CMK (cell line): Measurements from ENCODE around the gene ZNF45.
"Not testable (repeated sequence)": the region's sequence is repeated elsewhere in the genome, so short reads cannot be mapped to it uniquely, and the experiment has no call there.

ENCODE experiments used
- DNase-seq: peaks from one replicate; pipeline ENCODE4 v3.0.0-alpha.2; 2010; ENCODE audit warnings: low read depth

The ZNF45 gene

DNA sequence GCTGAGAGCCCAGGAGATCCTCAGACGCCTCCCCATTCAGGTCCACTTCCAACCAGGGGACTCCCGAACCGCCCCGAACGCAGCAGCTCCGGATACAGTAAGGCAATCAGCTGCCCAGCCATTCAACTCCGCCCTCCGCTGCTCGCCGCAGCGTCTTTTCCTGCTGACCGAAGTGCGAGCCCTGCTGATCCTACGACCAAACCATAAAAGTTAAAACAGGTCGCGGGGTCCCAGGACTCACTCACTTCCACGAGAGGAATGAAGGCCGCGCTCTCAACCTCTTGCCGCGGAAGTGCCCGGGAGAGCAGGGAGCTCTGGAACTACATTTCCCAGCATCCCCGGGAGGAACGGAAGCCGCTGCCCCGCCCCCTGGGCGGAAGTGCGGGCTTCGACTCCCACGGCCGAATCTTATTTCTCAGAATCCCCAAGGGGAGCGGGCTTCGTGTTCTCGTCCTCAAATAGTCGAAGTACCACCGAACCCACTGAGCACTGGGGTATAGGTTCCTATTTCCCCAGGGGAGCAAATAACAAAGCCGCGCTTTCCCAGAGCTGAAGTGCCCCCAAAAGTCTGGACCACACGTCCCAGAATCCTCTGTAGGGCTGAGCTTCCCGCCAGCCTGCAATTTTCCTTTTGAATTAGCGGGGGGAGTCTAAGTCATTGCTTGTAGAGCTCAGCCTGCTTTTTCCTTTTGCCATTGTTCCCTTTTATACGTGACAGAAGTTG is at the start of gene ZNF45:
TSS of gene ZNF45 (minus strand) at position 298 of the 724 bp plus-strand sequence. CDS start 13,097 bp downstream, outside the sequence.
- DNase-seq, result peak; percentile 71

DNA sequence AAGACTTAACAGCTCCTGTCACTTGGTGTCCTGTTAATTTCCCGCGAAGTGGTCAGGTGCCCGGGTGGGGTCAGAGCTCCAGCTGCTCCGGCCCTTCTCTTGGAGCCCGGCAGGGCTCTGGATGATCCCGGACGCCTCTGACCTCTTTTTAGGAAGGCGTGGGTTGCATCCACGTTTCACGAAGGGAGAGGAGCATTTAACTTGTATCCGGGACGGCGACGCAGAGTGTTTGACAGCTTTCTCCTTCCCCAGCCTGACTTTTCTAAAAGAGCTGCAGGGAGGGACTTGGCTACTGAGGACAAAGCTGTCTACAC is 49.6 kb upstream of the ZNF45 start:
- DNase-seq, result no peak

DNA sequence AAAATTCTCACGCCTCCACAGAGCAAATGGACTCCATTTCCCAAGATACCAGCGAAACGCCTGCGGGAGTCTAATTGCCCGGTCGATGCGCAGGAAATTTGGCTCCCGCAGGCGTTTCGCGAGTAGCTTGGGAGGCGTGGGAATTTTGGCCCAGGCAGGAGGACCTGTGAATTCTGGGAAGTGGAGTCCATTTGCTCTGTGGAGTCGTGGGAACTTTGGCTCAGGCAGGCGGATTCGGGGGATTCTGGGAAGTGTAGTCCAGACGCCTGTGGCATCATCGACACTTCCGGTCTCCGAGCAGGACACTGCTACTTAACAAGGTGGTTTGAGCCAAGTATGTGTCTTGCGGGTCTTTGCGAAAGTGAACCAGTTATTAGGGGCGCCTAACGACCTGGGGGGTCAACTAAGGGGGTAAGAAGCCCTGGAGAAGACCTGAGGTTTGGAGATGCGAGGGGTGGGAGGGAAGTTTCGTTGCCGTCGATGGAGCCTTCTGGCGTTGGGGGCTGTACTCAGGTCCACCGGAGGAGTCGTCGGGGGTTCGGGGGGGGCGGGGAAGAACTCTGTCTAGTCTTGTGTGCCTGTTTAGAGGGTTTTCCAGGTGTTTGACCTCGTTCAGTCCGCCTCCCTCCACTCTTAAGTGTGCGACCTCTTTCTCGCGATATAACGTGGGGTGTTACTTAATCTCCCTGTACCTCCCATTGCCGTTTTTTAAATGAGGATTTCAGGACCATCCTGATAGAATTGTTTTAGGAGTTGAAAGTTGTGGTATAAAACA is 49.0 kb upstream of the ZNF45 start, which contains the start of gene ZNF155:
TSS of gene ZNF155 (plus strand) at position 277 of the 775 bp plus-strand sequence. CDS start 4,356 bp downstream, outside the sequence.
- peak; percentile 85 for DNase-seq

DNA sequence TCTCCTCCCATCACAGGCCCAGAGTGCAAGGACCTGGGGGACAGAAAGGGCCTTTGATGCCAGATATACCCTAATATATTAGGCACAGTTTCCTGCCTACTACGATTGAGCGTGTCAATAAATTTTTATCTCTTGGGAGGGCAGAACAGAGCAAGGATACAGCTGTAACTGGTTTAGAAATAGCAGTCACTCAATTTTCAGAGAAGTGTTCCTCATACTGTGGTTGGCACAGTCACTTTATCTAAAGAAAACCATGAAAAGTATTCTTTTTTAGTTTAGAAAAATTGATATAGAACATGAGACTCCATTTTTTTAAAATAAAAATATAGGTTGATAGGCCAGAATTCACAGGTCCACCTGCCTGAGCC is 48.4 kb upstream of the ZNF45 start:
- no peak for DNase-seq

DNA sequence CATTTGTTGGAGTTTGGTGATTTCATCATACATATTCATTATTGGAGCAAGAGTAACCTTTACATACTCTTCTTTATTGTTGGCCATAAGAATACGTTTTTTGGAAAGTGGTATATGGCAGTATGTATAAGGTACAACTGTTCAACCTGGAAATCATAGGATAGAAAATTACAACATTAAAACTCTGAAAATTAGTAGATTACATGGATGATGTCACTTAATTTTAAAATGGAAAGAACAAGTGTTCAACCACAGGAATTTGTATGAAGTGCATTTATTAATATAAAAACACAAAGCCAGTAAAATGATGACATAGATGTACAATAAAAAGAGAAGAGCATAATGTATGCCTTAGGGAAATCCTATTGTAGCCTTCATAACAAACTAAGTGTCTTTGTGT is 41.6 kb upstream of the ZNF45 start:
- no peak for DNase-seq

DNA sequence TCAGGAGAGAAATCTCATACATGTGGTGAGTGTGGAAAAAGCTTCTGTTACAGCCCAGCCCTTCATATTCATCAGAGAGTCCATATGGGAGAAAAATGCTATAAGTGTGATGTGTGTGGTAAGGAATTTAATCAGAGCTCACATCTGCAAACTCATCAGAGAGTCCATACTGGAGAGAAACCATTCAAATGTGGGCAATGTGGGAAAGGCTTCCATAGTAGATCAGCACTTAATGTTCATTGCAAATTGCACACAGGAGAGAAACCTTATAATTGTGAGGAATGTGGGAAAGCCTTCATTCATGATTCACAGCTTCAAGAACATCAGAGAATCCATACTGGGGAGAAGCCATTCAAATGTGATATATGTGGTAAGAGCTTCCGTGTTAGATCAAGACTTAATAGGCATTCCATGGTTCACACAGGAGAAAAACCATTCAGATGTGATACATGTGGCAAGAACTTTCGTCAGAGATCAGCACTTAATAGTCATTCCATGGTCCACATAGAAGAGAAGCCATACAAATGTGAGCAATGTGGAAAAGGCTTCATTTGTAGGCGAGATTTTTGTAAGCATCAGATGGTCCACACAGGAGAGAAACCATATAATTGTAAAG is 31.1 kb upstream of the ZNF45 start:
- DNase-seq, result no peak

DNA sequence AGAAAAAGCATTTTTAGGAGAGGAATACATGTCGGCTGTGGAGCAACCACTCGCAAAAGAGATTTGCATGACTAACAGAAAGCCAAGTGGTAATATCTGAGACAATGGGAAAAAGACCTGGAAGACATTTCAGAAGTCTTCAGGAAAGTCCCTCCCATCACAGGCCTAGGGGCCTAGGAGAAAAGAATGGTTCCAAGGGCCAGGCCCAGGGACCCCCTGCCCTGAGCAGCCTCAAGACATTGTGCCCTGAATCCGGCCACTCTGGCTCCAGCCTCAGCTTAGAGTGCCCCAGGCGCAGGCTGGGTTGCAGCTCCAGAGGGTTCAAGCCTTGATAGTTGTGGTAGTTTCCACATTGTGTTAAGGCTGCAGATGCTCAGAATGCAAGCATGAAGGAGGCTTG is 25.3 kb upstream of the ZNF45 start:
- DNase-seq, result no peak

DNA sequence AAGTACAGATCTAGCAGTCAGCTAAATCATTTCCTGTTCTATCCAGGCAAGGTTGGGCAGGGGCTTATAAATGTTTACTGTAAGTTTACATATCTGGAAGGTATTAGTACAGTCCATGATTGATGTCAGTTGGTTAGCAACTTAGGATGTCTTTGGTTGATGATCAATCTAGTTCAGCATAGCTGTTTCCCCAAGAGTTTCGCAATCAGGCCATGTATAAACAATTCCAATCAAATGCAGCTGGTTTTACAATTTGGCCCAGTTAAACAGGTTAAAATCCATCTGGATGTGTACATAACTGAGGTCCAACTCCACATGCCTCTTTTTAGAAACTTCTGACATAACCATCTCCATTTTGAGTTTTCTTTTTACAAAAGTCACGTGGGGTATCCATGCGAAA is 22.8 kb upstream of the ZNF45 start:
- no peak for DNase-seq

DNA sequence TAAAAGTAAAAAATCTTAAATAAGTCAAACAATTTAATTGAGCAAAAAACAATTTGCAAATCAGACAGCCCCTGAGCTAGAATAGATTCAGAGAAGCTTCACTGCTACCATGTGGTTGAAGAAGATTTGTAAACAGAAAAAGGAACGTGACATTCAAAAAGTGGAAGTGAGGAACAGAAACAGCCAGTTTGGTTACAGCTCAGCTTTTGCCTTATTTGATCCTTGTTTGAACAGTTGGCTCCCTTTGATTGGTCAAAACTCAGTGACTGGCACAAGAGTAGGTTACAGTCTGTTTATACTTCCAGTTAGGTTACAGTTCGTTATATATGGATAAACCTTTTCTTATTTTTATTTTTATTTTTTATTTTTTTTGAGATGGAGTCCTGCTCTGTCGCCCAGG is 21.7 kb upstream of the ZNF45 start:
- no peak for DNase-seq

DNA sequence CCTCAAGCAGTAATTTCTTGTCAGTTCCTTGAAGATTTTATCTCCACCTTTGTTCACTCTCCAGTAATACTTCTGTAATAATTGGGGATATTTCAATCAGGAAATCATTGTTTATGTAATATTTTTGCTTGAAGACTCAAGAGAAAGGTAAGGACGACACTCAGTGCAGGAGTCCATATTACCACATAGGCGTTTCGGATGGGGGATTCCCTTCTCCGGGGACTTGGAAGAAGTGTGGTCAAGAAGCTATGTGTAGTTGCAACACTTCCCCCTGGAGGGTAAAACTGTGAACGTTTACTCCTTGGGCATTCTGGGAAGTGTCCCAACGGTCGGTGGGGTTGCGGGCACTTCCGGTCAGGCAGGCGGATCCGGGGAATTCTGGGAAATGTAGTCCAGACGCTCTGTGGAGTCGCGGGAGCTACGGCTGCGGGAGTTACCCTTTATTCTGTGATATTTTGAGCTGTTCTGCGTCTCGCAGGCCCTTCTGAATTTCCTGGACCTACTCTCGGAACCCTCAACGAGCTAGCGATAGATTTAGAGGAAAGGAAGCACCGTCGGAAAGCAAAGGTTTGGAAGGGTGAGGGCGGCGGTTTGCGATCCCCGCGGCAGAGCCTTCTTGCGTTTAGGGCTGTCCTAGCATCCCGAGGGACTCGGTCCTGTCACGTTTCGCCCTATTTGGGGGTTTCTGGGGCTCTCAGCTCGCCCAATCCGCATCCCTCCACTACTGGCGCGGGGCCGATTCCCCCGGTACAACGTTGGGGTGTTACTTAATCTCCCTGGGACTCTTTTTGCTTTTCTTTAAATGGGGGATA is 16.0 kb upstream of the ZNF45 start, which contains the start of gene ZNF221:
TSS of gene ZNF221 (plus strand) at position 395 of the 812 bp plus-strand sequence. CDS start 11,499 bp downstream, outside the sequence.
- peak; percentile 97 for DNase-seq

DNA sequence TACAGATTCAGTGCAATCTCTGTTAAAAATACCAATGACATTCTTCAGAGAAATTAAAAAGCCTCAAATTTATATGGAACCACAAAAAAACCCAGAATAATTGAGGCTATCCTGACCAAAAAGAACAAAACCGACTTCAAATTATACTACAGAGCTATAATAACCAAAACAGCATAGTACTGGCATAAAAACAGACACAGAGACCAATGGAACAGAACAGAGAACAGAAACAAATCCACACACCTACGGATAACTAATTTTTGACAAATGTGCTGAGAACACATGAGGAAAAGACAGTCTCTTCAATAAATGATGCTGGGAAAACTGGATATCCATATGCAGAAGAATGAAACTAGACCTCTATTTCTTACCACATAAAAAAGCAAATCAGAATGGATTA is 14.7 kb upstream of the ZNF45 start:
- DNase-seq, result not testable (repeated sequence)

DNA sequence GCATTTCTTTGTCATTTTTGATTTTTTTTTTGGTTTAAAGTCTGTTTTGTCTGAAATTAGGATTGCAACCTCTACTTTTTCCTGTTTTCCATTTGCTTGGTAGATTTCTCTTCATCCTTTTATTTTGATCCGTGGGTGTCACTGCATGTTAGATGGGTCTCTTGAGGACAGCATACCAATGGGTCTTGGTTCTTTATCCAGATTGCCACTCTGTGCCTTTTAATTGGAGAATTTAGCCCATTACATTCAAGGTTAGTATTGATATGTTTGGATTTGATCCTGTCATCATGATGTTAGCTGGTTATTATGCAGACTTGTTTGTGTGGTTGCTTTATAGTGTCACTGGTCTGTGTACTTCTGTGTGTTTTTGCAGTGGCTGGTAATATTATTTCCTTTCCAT is 12.3 kb upstream of the ZNF45 start:
- not testable (repeated sequence) for DNase-seq

DNA sequence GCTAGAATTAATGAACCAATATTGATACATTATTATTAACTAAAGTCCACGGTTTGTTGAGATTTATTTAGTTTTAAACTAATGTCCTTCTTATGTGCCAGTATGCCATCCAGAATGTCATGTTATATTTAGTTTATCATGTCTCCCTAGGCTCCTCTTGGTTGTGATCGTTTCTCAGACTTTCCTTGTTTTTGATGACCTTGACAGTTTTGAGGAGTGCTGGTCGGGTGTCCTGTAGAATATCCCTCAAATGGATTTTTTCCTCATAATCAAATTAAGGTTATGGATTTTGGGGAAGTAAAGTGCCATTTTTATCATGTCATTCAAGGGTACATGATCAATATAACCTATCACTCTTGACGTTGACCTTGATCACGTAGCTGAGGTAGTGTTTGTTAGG is 6.1 kb upstream of the ZNF45 start:
- DNase-seq, result no peak

DNA sequence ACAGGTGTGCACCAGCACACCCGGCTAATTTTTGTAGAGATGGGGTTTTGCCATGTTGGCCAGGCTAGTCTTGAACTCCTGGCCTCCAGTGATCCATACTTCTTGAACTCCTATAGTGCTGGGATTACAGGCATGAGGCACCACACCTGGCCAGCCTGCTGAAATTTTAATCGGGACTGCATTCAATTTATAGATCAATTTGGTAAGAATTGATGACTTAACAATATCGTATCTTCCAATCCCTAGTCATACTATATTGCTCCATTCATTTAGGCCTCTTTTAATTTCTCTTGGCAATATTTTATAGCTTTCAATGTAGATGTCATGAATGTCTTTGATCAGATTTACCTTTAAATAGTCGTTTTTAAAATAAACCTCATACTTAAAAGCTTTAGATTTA is 5.6 kb upstream of the ZNF45 start:
- no peak for DNase-seq

DNA sequence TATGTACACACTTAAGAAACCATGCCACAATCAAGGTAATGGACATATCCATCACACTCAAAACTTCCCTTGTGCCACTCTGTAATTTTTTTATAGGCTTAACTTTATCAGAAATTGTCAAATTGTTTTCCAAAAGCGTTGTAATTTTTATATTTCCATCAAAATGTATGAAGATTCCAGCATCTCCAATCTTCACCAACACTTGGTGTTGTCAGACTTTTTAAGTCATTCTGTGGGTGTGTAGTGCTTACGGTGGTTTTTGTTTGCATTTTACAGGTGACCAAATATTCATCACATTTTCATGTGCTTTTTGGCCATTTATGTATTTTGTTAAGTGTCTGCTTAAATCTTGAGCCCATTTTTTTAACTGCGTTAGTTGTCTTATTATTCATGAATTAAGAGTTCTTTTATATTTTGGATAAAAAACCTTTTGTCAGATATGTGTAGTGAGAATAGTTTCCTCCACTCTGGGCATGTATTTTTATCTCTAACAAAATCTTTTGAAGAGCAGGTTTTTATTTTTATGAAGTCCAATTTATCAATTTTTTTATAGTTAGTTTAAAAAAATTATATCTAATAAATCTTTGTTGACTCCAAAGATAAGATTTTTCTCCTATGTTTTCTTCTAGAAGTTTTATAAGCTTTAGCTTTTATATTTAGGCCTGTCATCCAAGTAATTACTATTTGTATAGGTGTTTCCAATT is 4.6 kb upstream of the ZNF45 start:
- no peak for DNase-seq

DNA sequence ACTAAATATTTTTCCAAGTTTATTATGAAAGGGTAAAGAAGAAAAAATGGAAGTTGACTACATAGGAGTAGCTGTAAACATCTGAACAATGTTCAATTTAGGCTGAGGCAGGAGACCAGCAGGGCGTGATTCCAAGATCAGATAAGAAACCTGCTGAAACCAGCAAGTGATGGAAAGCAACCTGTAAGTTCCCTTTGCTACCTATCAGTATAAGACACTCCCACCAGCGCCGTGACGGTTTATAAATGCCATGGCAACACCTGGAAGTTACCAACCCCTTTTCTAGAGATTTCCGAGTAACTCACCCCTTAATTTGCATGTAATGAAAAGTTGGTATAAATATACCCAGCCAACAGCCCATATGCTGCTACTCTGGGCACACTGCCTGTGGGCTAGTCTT is 1.1 kb upstream of the ZNF45 start:
- DNase-seq, result no peak

DNA sequence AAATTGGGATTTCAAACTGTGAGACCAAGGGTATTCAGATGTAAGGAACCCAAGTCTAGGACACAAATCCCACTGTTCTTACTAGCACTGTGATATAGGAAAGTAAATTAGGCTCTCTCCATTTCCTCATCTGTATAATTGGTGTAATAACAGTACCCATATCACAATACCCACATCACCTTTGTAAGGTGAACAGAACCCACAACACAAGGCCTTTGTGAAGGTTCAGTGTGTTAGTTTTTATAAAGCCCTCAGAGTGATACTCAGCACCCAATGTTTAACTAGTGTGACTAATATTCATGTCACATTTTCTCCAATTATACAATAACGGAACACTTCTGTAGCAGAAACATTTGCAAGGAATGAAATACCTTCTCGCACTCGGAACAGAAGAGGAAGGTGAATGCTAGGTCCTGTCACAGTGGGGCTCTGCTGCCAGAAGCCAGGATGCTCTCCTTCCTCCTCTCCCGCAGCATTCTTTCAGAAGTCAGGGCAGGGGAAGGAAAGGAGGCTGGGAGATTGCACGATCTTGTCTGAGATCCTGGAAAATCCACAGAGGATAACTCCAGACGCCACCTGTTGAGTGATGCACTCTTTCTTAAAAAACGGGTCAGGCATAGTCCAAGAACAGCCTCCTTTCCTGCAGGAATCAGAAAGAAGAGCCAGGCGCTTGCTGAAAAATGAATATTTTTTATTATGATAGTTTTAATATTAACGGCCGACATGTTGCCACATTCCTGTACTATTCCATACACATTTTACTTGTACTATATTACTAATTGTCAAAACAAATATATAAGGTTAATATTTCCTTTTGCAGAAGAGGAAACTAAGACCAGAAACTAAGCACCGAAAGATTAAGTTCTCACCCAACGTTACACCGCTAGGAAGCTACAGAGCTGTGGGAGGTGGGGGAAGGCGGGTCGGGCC is 762 bp downstream of the ZNF45 start:
- DNase-seq, result no peak

DNA sequence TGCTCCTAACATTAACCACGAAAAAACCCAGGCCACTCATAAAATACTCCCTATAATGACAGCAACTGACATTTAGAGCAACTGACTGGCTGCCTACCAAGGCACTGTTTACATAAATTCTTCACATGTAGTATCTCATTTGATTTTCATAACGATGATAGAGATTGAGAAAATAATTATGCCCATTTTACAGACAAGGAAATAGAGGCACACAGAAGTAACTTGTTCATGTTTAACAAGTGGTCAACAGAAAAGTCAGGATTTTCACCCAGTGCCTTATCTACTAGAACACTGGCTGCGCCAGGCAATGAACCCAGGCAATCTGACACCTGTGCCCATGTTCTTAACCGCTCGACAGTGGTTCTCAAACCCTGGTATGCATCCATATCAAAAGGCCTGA is 6.3 kb downstream of the ZNF45 start:
- DNase-seq, result no peak

DNA sequence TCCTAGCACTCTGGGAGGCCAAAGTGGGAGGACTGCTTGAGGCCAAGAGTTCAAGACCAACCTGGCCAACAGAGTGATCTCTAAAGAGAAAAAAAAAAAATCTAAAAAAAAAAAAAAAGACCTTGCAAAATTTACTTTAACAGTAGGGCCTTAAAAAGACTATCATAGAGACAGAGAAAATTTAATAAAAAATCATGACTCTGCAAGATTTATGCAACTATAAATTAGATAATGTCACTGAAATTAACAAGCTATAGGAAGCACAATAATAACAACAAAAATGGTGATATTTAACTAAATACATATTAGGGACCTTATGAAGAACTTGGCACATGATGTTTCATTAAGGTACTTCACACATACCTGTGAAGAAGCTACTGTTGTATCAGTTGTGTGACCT is 11.2 kb downstream of the ZNF45 start:
- no peak for DNase-seq

DNA sequence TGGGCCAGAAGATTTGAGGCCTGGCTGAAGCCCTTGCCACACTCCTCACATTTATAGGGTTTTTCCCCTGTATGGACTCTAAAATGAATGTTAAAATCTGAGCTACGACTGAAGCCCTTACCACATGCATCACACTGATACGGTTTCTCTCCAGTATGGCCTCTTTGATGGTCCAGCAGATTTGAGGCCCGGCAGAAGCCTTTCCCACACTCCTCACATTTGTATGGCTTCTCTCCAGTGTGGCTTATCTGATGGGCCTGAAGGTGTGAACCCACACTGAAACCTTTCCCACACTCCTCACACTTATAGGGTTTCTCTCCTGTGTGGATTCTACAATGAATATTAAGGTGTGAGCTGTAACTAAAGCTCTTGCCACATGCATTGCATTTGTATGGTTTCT is 21.0 kb downstream of the ZNF45 start:
- no peak for DNase-seq

DNA sequence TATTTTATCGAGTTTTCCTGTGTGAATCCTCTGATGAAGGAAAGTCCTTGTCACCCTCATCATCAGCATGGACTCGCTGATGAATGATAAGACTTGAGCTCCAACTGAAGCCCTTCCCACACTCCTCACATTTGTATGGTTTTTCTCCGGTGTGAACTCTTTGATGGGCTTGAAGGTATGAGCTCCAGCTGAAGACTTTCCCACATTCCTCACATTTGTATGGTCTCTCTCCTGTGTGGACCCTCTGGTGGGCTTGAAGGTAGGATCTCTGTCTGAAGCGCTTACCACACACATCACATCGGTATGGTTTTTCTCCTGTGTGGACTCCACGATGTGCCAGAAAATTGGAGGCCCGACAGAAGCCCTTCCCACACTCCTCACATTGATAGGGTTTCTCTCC is 21.7 kb downstream of the ZNF45 start:
- no peak for DNase-seq
